OCI-LY1 (cell line): ENCODE measurements around the gene CIDEC.

Experiments
- H2AFZ ChIP-seq: fragments of 200-600 bp; sonication (generic), shearing (Covaris generic); 2 replicates; pipeline ENCODE4 v1.6.0; 2014; ENCODE audit warnings: antibody characterized with exemption, mild to moderate bottlenecking, low read length
- H3F3A ChIP-seq: fragments of 200-600 bp; sonication (generic), shearing (Covaris generic); 2 replicates; pipeline ENCODE4 v1.6.0; 2014; ENCODE audit warnings: mild to moderate bottlenecking, antibody characterized with exemption, low read length, moderate library complexity; ENCODE audit not compliant: insufficient read depth
- H3K27ac ChIP-seq: fragments of 200-600 bp; sonication (generic); 2 replicates; pipeline ENCODE4 v1.5.1; 2014; ENCODE audit warnings: low read length, mixed run types, mild to moderate bottlenecking, low read depth; ENCODE audit not compliant: poor library complexity, severe bottlenecking
- H3K27me3 ChIP-seq: fragments of 200-600 bp; sonication (generic); 2 replicates; pipeline ENCODE4 v1.6.0; 2014; ENCODE audit warnings: antibody characterized with exemption, mild to moderate bottlenecking, low read length, moderate library complexity; ENCODE audit not compliant: insufficient read depth
- H3K36me3 ChIP-seq: fragments of 200-600 bp; sonication (generic); 2 replicates; pipeline ENCODE4 v1.6.1; 2014; ENCODE audit warnings: mild to moderate bottlenecking, antibody characterized with exemption, low read length, moderate library complexity, mixed read lengths; ENCODE audit not compliant: insufficient read depth
- H3K4me1 ChIP-seq: fragments of 200-600 bp; sonication (generic); 2 replicates; pipeline ENCODE4 v1.5.1; 2014; ENCODE audit warnings: mild to moderate bottlenecking, low read length, moderate library complexity; ENCODE audit not compliant: insufficient read depth, severe bottlenecking
- H3K4me2 ChIP-seq: fragments of 200-600 bp; sonication (generic), shearing (Covaris generic); 2 replicates; pipeline ENCODE4 v1.6.1; 2014; ENCODE audit warnings: low read length
- H3K4me3 ChIP-seq: fragments of 200-600 bp; sonication (generic); 2 replicates; pipeline ENCODE4 v1.5.1; 2014; ENCODE audit warnings: low read length, low read depth, mild to moderate bottlenecking, mixed read lengths; ENCODE audit not compliant: poor library complexity, severe bottlenecking
- H3K79me2 ChIP-seq: fragments of 200-600 bp; shearing (Covaris generic); 2 replicates; pipeline ENCODE4 v1.6.1; 2016; ENCODE audit warnings: mixed run types, low read length, mixed read lengths; ENCODE audit not compliant: insufficient read depth
- H3K9ac ChIP-seq: fragments of 200-600 bp; sonication (generic), shearing (Covaris generic); 2 replicates; pipeline ENCODE4 v1.6.1; 2014; ENCODE audit warnings: mild to moderate bottlenecking, low read length, mixed read lengths
- H3K9me2 ChIP-seq: fragments of 200-600 bp; sonication (generic), shearing (Covaris generic); 2 replicates; pipeline ENCODE4 v1.6.1; 2014; ENCODE audit warnings: low read depth, mild to moderate bottlenecking, low read length, mixed read lengths
- H3K9me3 ChIP-seq: fragments of 200-600 bp; shearing (Covaris generic); 2 replicates; pipeline ENCODE4 v1.6.1; 2014; ENCODE audit warnings: low read length, mixed read lengths
- H4K20me1 ChIP-seq: fragments of 200-600 bp; sonication (generic), shearing (Covaris generic); 2 replicates; pipeline ENCODE4 v1.6.0; 2016; ENCODE audit warnings: mild to moderate bottlenecking, low read length; ENCODE audit not compliant: insufficient read depth
- EZH2 ChIP-seq: fragments of 200-600 bp; sonication (generic), shearing (Covaris generic); IDR thresholded peaks from 2 replicates; pipeline ENCODE4 v1.8.0; 2017; ENCODE audit warnings: borderline replicate concordance, mixed run types, mild to moderate bottlenecking, antibody characterized with exemption, low read length, moderate library complexity, mixed read lengths
- TF ChIP-seq, protein P1 (sequence below): fragments of 200-600 bp; sonication (generic), shearing (Covaris generic); IDR thresholded peaks from 2 replicates; pipeline ENCODE4 v1.5.1; 2017; ENCODE audit warnings: mild to moderate bottlenecking, antibody characterized with exemption, low read length, moderate library complexity, mixed read lengths

CIDEC gene

GRCh38 chr3:9913601-9914000, 33.5 kb upstream of the CIDEC start:
- Histone ChIP-seq H2AFZ (no peak overlapping the region), H3K9ac (no peak overlapping the region), H3K27me3 (no peaks in the 10 kb centered on the region), H3K4me2 (no peak overlapping the region), H4K20me1 (no peaks in the 10 kb centered on the region), H3F3A (no peaks in the 10 kb centered on the region), H3K27ac (no peak overlapping the region), H3K4me3 (no peak overlapping the region), H3K4me1 (no peaks in the 10 kb centered on the region), H3K36me3 (no peaks in the 10 kb centered on the region), H3K9me2 (no peaks in the 10 kb centered on the region), H3K9me3 (no peaks in the 10 kb centered on the region), H3K79me2 (no peaks in the 10 kb centered on the region)
- TF ChIP-seq EZH2: no peak
- TF ChIP-seq, protein P1, sequence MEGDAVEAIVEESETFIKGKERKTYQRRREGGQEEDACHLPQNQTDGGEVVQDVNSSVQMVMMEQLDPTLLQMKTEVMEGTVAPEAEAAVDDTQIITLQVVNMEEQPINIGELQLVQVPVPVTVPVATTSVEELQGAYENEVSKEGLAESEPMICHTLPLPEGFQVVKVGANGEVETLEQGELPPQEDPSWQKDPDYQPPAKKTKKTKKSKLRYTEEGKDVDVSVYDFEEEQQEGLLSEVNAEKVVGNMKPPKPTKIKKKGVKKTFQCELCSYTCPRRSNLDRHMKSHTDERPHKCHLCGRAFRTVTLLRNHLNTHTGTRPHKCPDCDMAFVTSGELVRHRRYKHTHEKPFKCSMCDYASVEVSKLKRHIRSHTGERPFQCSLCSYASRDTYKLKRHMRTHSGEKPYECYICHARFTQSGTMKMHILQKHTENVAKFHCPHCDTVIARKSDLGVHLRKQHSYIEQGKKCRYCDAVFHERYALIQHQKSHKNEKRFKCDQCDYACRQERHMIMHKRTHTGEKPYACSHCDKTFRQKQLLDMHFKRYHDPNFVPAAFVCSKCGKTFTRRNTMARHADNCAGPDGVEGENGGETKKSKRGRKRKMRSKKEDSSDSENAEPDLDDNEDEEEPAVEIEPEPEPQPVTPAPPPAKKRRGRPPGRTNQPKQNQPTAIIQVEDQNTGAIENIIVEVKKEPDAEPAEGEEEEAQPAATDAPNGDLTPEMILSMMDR: no peak

DNA sequence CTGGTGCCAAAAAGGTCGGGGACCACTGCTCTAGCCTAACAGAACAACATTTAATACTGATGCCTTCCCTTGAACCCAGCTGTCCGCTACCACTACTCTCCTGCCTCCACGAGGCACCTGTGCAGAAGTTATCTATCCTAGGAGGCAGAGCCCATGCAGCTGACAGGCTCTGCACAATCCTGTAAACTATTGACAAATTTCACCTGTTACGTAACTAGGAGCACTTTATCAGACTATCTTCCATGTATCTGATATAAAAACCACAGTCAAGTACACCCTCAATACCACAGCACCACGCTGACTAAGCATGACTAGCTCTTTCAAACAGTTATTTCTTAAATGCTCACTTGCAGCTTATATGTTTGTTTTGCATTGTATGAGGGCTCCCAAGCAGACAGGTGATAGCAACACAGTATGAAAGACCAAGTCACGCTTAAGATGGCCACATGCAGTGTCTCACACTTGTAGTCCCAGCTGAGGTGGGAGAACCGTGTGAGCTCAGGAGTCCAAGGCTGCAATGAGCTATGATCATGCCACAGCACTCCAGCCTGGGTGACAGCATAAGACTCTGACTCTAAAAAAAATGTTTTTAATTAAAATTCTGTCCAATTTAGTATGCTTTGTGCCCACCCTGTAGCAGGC, 32.4 kb upstream of the CIDEC start:
- Histone ChIP-seq H3K36me3 (no peaks in the 10 kb centered on the region), H3K4me1 (no peaks in the 10 kb centered on the region), H3K4me3 (no peak overlapping the region), H3K27ac (no peak overlapping the region), H3K4me2 (no peak overlapping the region), H3F3A (no peaks in the 10 kb centered on the region), H3K27me3 (no peaks in the 10 kb centered on the region), H3K79me2 (no peaks in the 10 kb centered on the region), H3K9ac (no peak overlapping the region), H3K9me2 (no peaks in the 10 kb centered on the region), H2AFZ (no peak overlapping the region), H3K9me3 (no peaks in the 10 kb centered on the region), H4K20me1 (no peaks in the 10 kb centered on the region)
- TF ChIP-seq, protein P1: no peak
- TF ChIP-seq EZH2: no peak

DNA sequence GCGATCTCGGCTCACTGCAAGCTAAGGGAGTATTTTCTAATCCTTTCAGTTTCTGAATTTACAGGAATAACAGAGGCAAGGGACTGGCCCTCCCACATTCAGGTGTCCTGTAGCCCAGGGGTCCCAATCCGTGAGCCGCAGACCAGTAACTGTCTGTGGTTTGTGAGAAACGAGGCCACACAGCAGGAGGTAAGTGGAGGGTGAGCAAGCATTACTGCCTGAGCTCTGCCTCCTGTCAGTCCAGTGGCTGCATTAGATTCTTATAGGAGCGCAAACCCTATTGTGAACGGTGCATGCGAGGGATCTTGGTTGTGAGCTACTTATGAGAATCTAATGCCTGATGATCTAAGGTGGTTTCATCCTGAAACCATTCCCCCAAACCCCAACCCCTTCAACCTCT, 31.8 kb upstream of the CIDEC start:
- no peaks in the 10 kb centered on the region for H3K36me3 ChIP-seq
- no peak overlapping the region for H3K4me2 ChIP-seq
- H3K4me3 ChIP-seq: no peak overlapping the region
- H3F3A ChIP-seq: no peaks in the 10 kb centered on the region
- no peaks in the 10 kb centered on the region for H3K9me3 ChIP-seq
- H3K4me1 ChIP-seq: no peaks in the 10 kb centered on the region
- H3K27me3 ChIP-seq: 0 out of 2 replicates have a peak, but pooled peaks cover 1% of the 10 kb centered on the region
- H3K79me2 ChIP-seq: no peaks in the 10 kb centered on the region
- no peak overlapping the region for H2AFZ ChIP-seq
- no peak overlapping the region for H3K9ac ChIP-seq
- H3K9me2 ChIP-seq: no peaks in the 10 kb centered on the region
- TF ChIP-seq, protein P1: no peak
- no peaks in the 10 kb centered on the region for H4K20me1 ChIP-seq
- no peak overlapping the region for H3K27ac ChIP-seq
